AG09319 (cell line): ENCODE data around the gene SLC6A12.

Source experiments
- DNase-seq: peaks from one replicate; pipeline ENCODE4 v3.0.0-alpha.2; 2010; ENCODE audit warnings: low read depth; ENCODE audit errors: extremely low read depth
- TF ChIP-seq, protein P1 (sequence below): IDR thresholded peaks from 2 replicates; pipeline ENCODE4 v1.5.1; 2011; ENCODE audit warnings: low read depth, mild to moderate bottlenecking, inconsistent platforms, low read length, moderate library complexity

The SLC6A12 gene

DNA sequence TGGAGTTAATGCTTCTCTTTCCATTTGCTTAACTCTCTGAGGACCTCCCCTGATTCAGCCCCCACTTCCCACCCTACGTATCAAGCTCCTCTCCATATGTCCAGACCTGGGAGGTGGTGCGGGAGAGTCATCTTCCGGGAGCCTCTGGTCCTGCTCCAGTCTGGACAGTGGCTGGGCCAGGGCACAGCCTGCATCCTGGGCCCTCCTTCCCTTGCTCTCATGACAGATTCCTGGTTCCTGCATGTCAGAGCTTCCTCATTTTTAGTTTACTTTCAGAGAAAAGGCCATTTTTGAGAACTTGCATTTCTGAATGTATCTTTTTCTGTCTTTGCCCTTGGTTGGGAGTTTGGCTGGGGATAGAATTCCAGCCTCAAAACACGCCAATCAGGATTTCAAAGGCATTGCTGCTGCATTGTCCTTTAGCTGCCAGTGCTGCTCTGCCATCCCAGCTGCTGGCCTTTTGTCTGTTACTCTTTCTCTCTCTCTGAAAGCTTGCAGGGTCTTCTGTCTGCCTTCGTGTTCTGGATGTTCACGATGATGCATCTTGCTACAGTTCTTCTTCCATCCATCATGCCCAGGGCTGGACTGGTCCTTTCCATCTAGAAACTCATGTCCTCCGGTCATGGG, 54.7 kb downstream of the SLC6A12 start:
- TF ChIP-seq, protein P1, sequence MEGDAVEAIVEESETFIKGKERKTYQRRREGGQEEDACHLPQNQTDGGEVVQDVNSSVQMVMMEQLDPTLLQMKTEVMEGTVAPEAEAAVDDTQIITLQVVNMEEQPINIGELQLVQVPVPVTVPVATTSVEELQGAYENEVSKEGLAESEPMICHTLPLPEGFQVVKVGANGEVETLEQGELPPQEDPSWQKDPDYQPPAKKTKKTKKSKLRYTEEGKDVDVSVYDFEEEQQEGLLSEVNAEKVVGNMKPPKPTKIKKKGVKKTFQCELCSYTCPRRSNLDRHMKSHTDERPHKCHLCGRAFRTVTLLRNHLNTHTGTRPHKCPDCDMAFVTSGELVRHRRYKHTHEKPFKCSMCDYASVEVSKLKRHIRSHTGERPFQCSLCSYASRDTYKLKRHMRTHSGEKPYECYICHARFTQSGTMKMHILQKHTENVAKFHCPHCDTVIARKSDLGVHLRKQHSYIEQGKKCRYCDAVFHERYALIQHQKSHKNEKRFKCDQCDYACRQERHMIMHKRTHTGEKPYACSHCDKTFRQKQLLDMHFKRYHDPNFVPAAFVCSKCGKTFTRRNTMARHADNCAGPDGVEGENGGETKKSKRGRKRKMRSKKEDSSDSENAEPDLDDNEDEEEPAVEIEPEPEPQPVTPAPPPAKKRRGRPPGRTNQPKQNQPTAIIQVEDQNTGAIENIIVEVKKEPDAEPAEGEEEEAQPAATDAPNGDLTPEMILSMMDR, result no peak
- DNase-seq, result no peak

DNA sequence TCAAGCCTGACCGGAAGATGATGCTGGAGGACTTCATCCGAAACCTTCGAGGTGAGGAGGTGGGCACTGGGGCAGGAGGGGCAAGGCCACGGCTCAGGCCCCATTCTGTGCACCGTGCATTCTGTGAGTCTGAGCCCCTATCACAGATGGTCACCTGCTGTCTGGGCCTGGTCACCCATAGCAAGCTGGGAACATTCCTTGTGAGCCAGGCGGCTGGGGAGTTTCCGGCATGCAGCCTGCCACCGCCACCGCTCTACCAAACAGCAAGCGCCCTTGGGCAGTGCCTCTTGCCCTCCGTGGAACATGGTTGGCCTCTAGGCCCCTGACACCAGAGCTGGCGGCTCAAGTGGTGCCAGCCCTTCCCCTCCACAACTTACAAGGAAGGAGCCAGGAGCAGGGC, 56.3 kb downstream of the SLC6A12 start:
- TF ChIP-seq, protein P1, result no peak
- DNase-seq, result no peak

DNA sequence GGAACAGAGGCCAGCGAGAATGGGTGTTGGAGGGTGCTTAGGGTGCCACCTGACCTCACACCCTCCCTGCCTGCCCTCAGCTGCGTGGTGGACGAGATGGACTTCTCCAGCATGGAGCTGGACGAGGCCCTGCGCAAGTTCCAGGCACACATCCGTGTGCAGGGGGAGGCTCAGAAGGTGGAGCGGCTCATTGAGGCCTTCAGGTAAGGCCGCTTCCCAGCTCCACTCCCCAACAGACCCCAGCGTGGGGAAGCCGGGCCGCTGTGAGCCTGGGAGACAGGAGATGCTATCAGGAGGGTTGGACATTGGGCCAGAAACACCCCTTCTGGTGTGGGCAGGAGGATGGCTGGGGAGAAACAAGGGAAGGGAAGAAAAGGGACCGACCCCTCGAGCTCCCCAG, 57.0 kb downstream of the SLC6A12 start:
- DNase-seq, result no peak
- TF ChIP-seq, protein P1, result no peak

DNA sequence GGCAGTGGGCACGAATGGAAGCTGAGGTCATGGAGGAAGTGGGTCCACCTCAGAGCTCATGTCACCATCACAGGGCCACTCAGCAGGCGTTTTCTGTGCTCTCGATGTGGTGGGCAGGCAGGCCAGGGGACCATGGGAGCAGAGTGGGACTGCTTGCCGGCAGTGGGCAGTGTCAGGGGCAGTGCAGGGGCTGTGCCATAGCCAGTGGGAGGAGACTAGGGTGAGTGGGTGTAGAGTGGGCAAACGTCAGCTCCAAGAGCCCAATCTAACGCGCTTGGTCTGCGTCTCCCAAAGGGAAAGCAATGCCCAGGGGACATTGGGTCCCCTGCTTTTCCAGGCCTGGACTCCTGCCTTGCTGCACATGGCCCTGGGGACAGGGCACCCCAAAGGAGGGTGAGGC, 58.3 kb downstream of the SLC6A12 start:
- no peak for DNase-seq
- TF ChIP-seq, protein P1, result no peak

DNA sequence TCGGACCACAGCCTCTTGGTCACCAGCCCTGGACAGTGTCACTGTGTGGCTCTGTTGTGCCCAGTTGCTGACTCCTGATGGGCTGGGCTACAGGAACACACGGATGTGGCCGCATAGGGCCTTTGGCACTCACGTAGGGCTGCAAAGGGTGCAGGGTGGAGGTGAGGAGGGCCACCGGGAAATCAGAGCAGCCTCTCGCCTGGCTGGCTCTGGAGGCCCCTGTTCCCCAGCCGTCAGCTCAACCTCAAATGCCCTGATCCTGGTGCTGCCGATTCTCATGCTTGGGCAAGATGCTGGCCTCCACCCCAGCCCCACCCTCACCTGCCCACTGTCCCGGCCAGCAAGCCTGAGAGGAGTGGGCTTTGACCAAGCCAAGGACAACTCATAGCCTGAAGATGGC, 59.0 kb downstream of the SLC6A12 start:
- no peak for DNase-seq
- TF ChIP-seq, protein P1, result no peak

DNA sequence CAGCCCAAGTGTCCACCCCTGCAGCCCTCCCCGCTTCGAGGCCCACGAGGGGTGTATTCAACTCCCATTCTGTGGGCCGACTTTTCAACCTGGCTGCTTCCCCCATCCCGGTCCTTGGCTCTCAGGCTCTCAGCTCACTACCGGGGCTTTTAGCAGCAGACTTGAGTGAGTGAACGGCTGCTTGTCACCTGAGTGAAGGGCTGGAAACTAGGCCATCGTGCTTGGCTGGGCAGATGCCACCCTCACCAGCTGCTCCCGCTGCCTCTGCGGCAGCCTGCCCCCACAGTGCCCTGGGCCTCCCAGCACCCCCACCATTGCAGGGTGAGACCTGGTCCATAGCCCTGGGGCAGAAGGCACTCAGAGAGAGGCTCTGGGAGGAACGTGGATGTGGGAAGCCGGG, 59.9 kb downstream of the SLC6A12 start:
- TF ChIP-seq, protein P1, result no peak
- DNase-seq, result no peak

DNA sequence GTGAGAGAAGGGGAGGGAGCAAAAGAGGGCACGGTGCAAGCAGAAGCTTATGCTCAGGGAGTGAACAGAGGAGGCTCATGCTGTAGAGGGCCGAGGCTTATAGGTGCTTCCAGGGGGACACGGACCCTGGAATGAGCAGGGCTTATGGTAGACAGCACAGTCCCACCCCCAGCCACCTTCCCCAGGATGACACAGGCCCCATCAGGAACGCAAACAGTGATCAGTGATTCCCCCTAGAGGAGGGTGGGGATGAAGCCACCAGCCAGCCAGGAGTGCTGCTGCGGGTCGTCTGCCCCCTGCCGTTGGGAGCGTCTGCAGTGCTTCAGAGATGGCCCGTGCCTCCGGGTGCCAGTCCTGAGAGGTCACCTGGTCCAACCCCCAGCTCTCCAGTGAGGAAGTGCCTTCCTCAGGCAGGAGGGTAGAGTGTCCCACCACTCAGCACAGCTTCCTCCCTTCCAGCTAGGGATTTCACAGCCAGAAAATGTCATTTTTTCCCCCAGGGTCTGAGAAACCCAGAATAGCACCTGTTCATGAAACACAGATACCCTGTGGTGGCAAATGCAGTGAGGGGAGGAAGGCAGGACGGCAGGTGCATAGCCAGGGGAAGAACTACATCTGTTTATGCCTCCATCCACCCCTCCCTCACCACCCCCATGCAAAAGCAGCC, 60.7 kb downstream of the SLC6A12 start:
- TF ChIP-seq, protein P1, result peak; percentile 66
- no peak for DNase-seq
